ENCODE results near the gene ST3GAL6. TPM values are rescaled to one million over a fixed set of nuclear protein-coding genes. Genes with fewer than 3 reads are reported as not detected.

The ST3GAL6 gene
- total RNA-seq, 1 donor from 2014 or later, result 7.8 TPM

Other genes starting within 250 kb of the ST3GAL6 start
- gene CLDND1, start 240.4 kb upstream of the ST3GAL6 start, total RNA-seq, result 90.2 TPM
- gene GPR15, start 231.4 kb upstream of the ST3GAL6 start, total RNA-seq, result 4.0 TPM
- 17.5 TPM for gene CPOX, start 169.7 kb upstream of the ST3GAL6 start, total RNA-seq
- 21.1 TPM for gene DCBLD2, start 138.4 kb downstream of the ST3GAL6 start, total RNA-seq